GM23338 (cell line): ENCODE results near the gene PCBP3. TPM values are rescaled to one million over a fixed set of nuclear protein-coding genes. Genes with fewer than 3 reads are reported as not detected.

ENCODE experiments used
- ATAC-seq: fragments of 200-7000 bp; cut with Tn5 transposase; 3 replicates; pipeline ENCODE4 v1.9.1; 2020
- DNase-seq: peaks from one replicate; pipeline ENCODE4 v3.0.0-alpha.2; 2015; ENCODE audit warnings: low spot score
- H2AFZ ChIP-seq: fragments of 200-600 bp; sonication (generic); 2 replicates; pipeline ENCODE4 v1.8.0; 2016; ENCODE audit warnings: antibody characterized with exemption, mild to moderate bottlenecking, moderate library complexity
- H3F3A ChIP-seq: fragments of 200-600 bp; sonication (generic); replicated peaks from 2 replicates; pipeline ENCODE4 v1.8.0; 2017; ENCODE audit warnings: antibody characterized with exemption, mixed run types, low read depth
- H3K27ac ChIP-seq: fragments of 200-600 bp; sonication (generic); 2 replicates; pipeline ENCODE4 v1.6.1; 2016; ENCODE audit warnings: low read depth
- H3K27me3 ChIP-seq: fragments of 200-600 bp; sonication (generic); 2 replicates; pipeline ENCODE4 v1.8.0; 2016; ENCODE audit warnings: mild to moderate bottlenecking, mixed run types, moderate library complexity; ENCODE audit not compliant: insufficient read depth
- H3K36me3 ChIP-seq: fragments of 200-600 bp; sonication (generic); 2 replicates; pipeline ENCODE4 v1.8.0; 2016; ENCODE audit warnings: mild to moderate bottlenecking; ENCODE audit not compliant: insufficient read depth
- H3K4me1 ChIP-seq: fragments of 200-600 bp; sonication (generic); 2 replicates; pipeline ENCODE4 v1.8.0; 2016; ENCODE audit warnings: mild to moderate bottlenecking, moderate library complexity; ENCODE audit not compliant: insufficient read depth
- H3K4me2 ChIP-seq: fragments of 200-600 bp; sonication (generic); 2 replicates; pipeline ENCODE4 v1.7.1; 2017; ENCODE audit warnings: mixed run types
- H3K4me3 ChIP-seq: fragments of 200-600 bp; sonication (generic); 2 replicates; pipeline ENCODE4 v1.6.1; 2016; ENCODE audit warnings: mixed run types
- H3K79me2 ChIP-seq: fragments of 200-600 bp; sonication (generic); replicated peaks from 2 replicates; pipeline ENCODE4 v1.8.0; 2017; ENCODE audit warnings: mild to moderate bottlenecking; ENCODE audit not compliant: insufficient read depth
- H3K9me2 ChIP-seq: fragments of 200-600 bp; sonication (generic); 2 replicates; pipeline ENCODE4 v1.8.0; 2017; ENCODE audit not compliant: insufficient read depth
- H4K20me1 ChIP-seq: fragments of 200-600 bp; sonication (generic); replicated peaks from 2 replicates; pipeline ENCODE4 v1.8.0; 2017; ENCODE audit warnings: mild to moderate bottlenecking; ENCODE audit not compliant: insufficient read depth
- H3K27ac Mint-ChIP-seq: 2 replicates; pipeline ENCODE4 v1.8.0; 2020; ENCODE audit warnings: inconsistent platforms, mild to moderate bottlenecking, moderate library complexity, mixed read lengths
- H3K27me3 Mint-ChIP-seq: 3 replicates; pipeline ENCODE4 v1.8.0; 2022; ENCODE audit warnings: low read depth, mild to moderate bottlenecking, moderate library complexity, mixed read lengths, inconsistent platforms; ENCODE audit not compliant: insufficient read depth, poor library complexity
- H3K36me3 Mint-ChIP-seq: 3 replicates; pipeline ENCODE4 v1.8.0; 2021; ENCODE audit warnings: low read depth, mild to moderate bottlenecking, inconsistent platforms, moderate library complexity, mixed read lengths
- H3K4me1 Mint-ChIP-seq: 3 replicates; pipeline ENCODE4 v1.8.0; 2020; ENCODE audit warnings: mild to moderate bottlenecking, inconsistent platforms, mixed read lengths
- H3K4me3 Mint-ChIP-seq: 3 replicates; pipeline ENCODE4 v1.8.0; 2021; ENCODE audit warnings: moderate library complexity, mild to moderate bottlenecking, inconsistent platforms, mixed read lengths
- H3K9me3 Mint-ChIP-seq: 3 replicates; pipeline ENCODE4 v1.8.0; 2020; ENCODE audit warnings: moderate library complexity, mild to moderate bottlenecking, inconsistent platforms, mixed read lengths
- CREB1 ChIP-seq: fragments of 250-450 bp; sonication (Bioruptor Pico); IDR thresholded peaks from 2 replicates; pipeline ENCODE4 v1.5.0; 2020; ENCODE audit warnings: low read depth, mild to moderate bottlenecking, moderate library complexity
- EZH2 ChIP-seq: fragments of 200-600 bp; sonication (generic); IDR thresholded peaks from one replicate; pipeline ENCODE4 v1.8.0; 2017; ENCODE audit warnings: antibody characterized with exemption, mild to moderate bottlenecking, low read depth; ENCODE audit not compliant: unreplicated experiment
- EZH2phosphoT487 ChIP-seq: fragments of 200-600 bp; sonication (generic); IDR thresholded peaks from one replicate; pipeline ENCODE4 v1.8.1; 2018; ENCODE audit warnings: antibody characterized with exemption; ENCODE audit not compliant: unreplicated experiment
- NANOG ChIP-seq: IDR thresholded peaks from 2 replicates; pipeline ENCODE4 v1.6.1; 2016; ENCODE audit warnings: antibody characterized with exemption, borderline replicate concordance
- POLR2AphosphoS5 ChIP-seq: IDR thresholded peaks from 2 replicates; pipeline ENCODE4 v1.6.1; 2016; ENCODE audit warnings: antibody characterized with exemption, low read depth
- STAT1 ChIP-seq: IDR thresholded peaks from one replicate; pipeline ENCODE4 v1.6.1; 2016; ENCODE audit warnings: antibody characterized with exemption; ENCODE audit not compliant: unreplicated experiment
- ZNF114 ChIP-seq: fragments of 250-450 bp; sonication (Bioruptor Pico); IDR thresholded peaks from 2 replicates; pipeline ENCODE4 v1.5.0; 2020; ENCODE audit warnings: mild to moderate bottlenecking, moderate library complexity
- ZNF331 ChIP-seq: fragments of 250-450 bp; sonication (Bioruptor Pico); IDR thresholded peaks from 2 replicates; pipeline ENCODE4 v1.5.0; 2020; ENCODE audit warnings: low read depth, mild to moderate bottlenecking, moderate library complexity
- polyA plus RNA-seq: library from polyadenylated mRNA; unstranded; fragments of >200 nt; fragmentation: Nextera tagmentation; extraction: Ambion mirVana; gene quantifications from 2 replicates; pipeline ENCODE4 v1.2.1, GENCODE V29; 2016
- total RNA-seq: library from RNA; depleted of rRNA; stranded (reverse); fragments of >200 nt; shearing (Covaris generic); gene quantifications from 2 replicates; pipeline ENCODE4 v1.2.3, GENCODE V29; 2014
- TF ChIP-seq, protein P1 (sequence below), 2 experiments: fragments of 200-600 bp in 1 of 2; sonication (generic) in 1 of 2; conservative IDR thresholded peaks; 2 replicates each; pipeline versions ENCODE4 v1.5.1 to v1.6.1; 2016 to 2017; ENCODE audit warnings: antibody characterized with exemption in 2 of 2, low read depth in 2 of 2, mild to moderate bottlenecking in 2 of 2, moderate library complexity in 1 of 2
- TF ChIP-seq, protein P2 (sequence below): IDR thresholded peaks from one replicate; pipeline ENCODE4 v1.6.1; 2018; ENCODE audit warnings: antibody characterized with exemption; ENCODE audit not compliant: unreplicated experiment
- TF ChIP-seq, protein P3 (sequence below): fragments of 250-450 bp; sonication (Bioruptor Pico); IDR thresholded peaks from 2 replicates; pipeline ENCODE4 v1.5.0; 2020; ENCODE audit warnings: mild to moderate bottlenecking, moderate library complexity

PCBP3 gene
- total and polyA plus RNA-seq, 2 experiments from 2014 or later, result 7.1 to 9.1 TPM

DNA sequence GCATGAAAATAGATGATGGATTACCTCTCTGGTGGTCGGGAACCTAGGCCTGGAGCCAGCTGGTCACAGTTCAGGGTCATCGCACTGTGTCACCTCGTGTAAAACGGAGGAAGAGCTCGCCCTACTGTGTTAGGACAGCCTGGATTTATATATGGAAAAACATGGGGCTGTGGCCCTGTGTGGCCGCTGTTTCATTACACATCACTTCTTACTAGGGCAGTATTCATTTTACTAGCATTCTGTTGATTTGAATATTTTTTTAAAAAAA lies 233.6 kb downstream of the PCBP3 start (continued):
- TF ChIP-seq, protein P1, sequence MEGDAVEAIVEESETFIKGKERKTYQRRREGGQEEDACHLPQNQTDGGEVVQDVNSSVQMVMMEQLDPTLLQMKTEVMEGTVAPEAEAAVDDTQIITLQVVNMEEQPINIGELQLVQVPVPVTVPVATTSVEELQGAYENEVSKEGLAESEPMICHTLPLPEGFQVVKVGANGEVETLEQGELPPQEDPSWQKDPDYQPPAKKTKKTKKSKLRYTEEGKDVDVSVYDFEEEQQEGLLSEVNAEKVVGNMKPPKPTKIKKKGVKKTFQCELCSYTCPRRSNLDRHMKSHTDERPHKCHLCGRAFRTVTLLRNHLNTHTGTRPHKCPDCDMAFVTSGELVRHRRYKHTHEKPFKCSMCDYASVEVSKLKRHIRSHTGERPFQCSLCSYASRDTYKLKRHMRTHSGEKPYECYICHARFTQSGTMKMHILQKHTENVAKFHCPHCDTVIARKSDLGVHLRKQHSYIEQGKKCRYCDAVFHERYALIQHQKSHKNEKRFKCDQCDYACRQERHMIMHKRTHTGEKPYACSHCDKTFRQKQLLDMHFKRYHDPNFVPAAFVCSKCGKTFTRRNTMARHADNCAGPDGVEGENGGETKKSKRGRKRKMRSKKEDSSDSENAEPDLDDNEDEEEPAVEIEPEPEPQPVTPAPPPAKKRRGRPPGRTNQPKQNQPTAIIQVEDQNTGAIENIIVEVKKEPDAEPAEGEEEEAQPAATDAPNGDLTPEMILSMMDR (conservative IDR thresholded peaks at IDR 0.05; ENCODE audit: low read depth in 2 of 2), result no peak

DNA sequence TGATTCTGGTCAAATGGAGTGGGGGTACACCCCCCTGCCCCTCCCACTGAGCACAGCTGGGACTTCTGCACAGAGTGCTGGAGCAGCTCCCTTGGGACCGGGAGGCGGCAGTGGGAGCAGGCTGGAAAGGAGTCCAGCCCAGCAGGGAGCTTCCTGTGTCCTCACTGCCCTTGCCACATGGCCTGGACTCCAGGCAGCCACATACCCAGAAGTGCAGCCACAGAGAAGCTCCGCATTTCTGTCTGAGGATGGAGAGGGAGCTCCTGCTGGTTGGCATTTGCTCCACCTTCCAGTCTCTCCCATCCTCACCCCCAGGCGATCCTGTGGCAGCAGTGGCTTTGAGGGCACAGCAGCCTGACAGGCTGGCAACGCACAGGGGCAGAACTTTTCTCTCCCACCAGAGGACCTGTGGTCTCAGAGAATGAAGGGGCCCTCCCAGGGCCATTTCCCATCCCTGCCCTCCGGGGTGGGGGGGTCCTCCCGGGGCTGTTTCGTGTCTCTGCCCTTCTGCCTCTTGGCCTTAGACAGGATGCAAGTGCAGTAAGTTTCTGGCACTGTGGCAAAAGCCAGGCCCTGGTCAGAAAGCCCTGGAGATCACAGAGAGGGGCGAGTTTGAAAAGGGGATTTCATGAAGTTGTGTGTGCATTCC lies 234.4 kb downstream of the PCBP3 start:
- Mint-ChIP-seq H3K9me3 (no peaks in the 10 kb centered on the region), H3K36me3 (no peaks in the 10 kb centered on the region), H3K4me1 (peaks cover 2% of the 10 kb centered on the region; the same call in 1 of the 3 replicates), H3K4me3 (no peak overlapping the region; the same call in 2 of the 3 replicates), H3K27me3 (peaks cover 5% of the 10 kb centered on the region), H3K27ac (no peak overlapping the region)
- Histone ChIP-seq H2AFZ (no peak overlapping the region), H3K4me2 (no peak overlapping the region), H3K4me3 (no peak overlapping the region), H3K4me1 (no peaks in the 10 kb centered on the region), H3K27me3 (no peaks in the 10 kb centered on the region), H3K27ac (no peak overlapping the region), H3F3A (no peaks in the 10 kb centered on the region), H4K20me1 (no peaks in the 10 kb centered on the region), H3K9me2 (no peaks in the 10 kb centered on the region), H3K36me3 (no peaks in the 10 kb centered on the region), H3K79me2 (no peaks in the 10 kb centered on the region)
- no peak for DNase-seq
- ATAC-seq, result no peak
- TF ChIP-seq EZH2phosphoT487 (no peak), NANOG (no peak), EZH2 (no peak), CREB1 (CRISPR knock-in tag) (no peak), ZNF114 (CRISPR knock-in tag) (no peak), ZNF331 (CRISPR knock-in tag) (no peak), STAT1 (no peak), POLR2AphosphoS5 (no peak)
- TF ChIP-seq, protein P1 (conservative IDR thresholded peaks at IDR 0.05; ENCODE audit: low read depth in 2 of 2), result no peak
- TF ChIP-seq, protein P2, sequence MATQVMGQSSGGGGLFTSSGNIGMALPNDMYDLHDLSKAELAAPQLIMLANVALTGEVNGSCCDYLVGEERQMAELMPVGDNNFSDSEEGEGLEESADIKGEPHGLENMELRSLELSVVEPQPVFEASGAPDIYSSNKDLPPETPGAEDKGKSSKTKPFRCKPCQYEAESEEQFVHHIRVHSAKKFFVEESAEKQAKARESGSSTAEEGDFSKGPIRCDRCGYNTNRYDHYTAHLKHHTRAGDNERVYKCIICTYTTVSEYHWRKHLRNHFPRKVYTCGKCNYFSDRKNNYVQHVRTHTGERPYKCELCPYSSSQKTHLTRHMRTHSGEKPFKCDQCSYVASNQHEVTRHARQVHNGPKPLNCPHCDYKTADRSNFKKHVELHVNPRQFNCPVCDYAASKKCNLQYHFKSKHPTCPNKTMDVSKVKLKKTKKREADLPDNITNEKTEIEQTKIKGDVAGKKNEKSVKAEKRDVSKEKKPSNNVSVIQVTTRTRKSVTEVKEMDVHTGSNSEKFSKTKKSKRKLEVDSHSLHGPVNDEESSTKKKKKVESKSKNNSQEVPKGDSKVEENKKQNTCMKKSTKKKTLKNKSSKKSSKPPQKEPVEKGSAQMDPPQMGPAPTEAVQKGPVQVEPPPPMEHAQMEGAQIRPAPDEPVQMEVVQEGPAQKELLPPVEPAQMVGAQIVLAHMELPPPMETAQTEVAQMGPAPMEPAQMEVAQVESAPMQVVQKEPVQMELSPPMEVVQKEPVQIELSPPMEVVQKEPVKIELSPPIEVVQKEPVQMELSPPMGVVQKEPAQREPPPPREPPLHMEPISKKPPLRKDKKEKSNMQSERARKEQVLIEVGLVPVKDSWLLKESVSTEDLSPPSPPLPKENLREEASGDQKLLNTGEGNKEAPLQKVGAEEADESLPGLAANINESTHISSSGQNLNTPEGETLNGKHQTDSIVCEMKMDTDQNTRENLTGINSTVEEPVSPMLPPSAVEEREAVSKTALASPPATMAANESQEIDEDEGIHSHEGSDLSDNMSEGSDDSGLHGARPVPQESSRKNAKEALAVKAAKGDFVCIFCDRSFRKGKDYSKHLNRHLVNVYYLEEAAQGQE, result no peak
- TF ChIP-seq, protein P3, sequence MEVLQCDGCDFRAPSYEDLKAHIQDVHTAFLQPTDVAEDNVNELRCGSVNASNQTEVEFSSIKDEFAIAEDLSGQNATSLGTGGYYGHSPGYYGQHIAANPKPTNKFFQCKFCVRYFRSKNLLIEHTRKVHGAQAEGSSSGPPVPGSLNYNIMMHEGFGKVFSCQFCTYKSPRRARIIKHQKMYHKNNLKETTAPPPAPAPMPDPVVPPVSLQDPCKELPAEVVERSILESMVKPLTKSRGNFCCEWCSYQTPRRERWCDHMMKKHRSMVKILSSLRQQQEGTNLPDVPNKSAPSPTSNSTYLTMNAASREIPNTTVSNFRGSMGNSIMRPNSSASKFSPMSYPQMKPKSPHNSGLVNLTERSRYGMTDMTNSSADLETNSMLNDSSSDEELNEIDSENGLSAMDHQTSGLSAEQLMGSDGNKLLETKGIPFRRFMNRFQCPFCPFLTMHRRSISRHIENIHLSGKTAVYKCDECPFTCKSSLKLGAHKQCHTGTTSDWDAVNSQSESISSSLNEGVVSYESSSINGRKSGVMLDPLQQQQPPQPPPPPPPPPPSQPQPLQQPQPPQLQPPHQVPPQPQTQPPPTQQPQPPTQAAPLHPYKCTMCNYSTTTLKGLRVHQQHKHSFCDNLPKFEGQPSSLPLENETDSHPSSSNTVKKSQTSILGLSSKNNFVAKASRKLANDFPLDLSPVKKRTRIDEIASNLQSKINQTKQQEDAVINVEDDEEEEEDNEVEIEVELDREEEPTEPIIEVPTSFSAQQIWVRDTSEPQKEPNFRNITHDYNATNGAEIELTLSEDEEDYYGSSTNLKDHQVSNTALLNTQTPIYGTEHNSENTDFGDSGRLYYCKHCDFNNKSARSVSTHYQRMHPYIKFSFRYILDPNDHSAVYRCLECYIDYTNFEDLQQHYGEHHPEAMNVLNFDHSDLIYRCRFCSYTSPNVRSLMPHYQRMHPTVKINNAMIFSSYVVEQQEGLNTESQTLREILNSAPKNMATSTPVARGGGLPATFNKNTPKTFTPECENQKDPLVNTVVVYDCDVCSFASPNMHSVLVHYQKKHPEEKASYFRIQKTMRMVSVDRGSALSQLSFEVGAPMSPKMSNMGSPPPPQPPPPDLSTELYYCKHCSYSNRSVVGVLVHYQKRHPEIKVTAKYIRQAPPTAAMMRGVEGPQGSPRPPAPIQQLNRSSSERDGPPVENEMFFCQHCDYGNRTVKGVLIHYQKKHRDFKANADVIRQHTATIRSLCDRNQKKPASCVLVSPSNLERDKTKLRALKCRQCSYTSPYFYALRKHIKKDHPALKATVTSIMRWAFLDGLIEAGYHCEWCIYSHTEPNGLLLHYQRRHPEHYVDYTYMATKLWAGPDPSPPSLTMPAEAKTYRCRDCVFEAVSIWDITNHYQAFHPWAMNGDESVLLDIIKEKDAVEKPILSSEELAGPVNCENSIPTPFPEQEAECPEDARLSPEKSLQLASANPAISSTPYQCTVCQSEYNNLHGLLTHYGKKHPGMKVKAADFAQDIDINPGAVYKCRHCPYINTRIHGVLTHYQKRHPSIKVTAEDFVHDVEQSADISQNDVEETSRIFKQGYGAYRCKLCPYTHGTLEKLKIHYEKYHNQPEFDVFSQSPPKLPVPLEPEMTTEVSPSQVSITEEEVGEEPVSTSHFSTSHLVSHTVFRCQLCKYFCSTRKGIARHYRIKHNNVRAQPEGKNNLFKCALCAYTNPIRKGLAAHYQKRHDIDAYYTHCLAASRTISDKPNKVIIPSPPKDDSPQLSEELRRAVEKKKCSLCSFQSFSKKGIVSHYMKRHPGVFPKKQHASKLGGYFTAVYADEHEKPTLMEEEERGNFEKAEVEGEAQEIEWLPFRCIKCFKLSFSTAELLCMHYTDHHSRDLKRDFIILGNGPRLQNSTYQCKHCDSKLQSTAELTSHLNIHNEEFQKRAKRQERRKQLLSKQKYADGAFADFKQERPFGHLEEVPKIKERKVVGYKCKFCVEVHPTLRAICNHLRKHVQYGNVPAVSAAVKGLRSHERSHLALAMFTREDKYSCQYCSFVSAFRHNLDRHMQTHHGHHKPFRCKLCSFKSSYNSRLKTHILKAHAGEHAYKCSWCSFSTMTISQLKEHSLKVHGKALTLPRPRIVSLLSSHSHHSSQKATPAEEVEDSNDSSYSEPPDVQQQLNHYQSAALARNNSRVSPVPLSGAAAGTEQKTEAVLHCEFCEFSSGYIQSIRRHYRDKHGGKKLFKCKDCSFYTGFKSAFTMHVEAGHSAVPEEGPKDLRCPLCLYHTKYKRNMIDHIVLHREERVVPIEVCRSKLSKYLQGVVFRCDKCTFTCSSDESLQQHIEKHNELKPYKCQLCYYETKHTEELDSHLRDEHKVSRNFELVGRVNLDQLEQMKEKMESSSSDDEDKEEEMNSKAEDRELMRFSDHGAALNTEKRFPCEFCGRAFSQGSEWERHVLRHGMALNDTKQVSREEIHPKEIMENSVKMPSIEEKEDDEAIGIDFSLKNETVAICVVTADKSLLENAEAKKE, result no peak
